A549 (cell line): ENCODE measurements around the gene GOLGA6L2. TPM values are rescaled to one million over a fixed set of nuclear protein-coding genes. Genes with fewer than 3 reads are reported as not detected.

Source experiments
- ATAC-seq, 2 experiments: fragments of 200-7000 bp in 1 of 2; fragments of >200 bp in 1 of 2; cut with Nextera tagmentation in 1 of 2; cut with Tn5 transposase in 1 of 2; 3 replicates each; pipeline versions ENCODE4 v1.8.0 to v1.9.1; 2018 to 2020; ENCODE audit warnings: mild to moderate bottlenecking in 1 of 2, moderate library complexity in 1 of 2
- CTCF ChIA-PET: fragments of 300-600 bp; sonication (Branson Sonifier 250); formaldehyde crosslinking; extraction: SDS; loops from one replicate; lab custom pipeline; 2021; ENCODE audit warnings: antibody characterized with exemption, inconsistent platforms; lab: Yijun Ruan, JAX
- POLR2A ChIA-PET: fragments of 350-600 bp; formaldehyde crosslinking; extraction: SDS; loops from one replicate; lab custom pipeline; 2021; ENCODE audit warnings: antibody characterized with exemption, inconsistent platforms; lab: Yijun Ruan, JAX
- DNase-seq, 2 experiments: peaks; one replicate each; pipeline versions ENCODE4 v3.0.0 to v3.0.0-alpha.2; 2011 to 2016; ENCODE audit warnings: low read depth in 1 of 2, low spot score in 1 of 2
- FAIRE-seq: peaks from 2 replicates; lab custom pipeline; 2011; peaks lifted over from hg19 to GRCh38; lab: Jason Lieb, UNC
- H3K27ac ChIP-seq, 2 experiments: fragments of >200 bp; sonication (Bioruptor Twin); formaldehyde crosslinking; 3 replicates each; pipeline ENCODE4 v1.5.1; 2016 to 2017
- H3K4me1 ChIP-seq: fragments of >200 bp; sonication (Bioruptor Twin); formaldehyde crosslinking; 3 replicates; pipeline ENCODE4 v1.6.1; 2016
- H3K4me2 ChIP-seq: fragments of >200 bp; sonication (Bioruptor Twin); formaldehyde crosslinking; 3 replicates; pipeline ENCODE4 v1.6.1; 2016
- H3K4me3 ChIP-seq: fragments of >200 bp; sonication (Bioruptor Twin); formaldehyde crosslinking; 3 replicates; pipeline ENCODE4 v1.5.1; 2016
- H3K9me3 ChIP-seq: fragments of >200 bp; sonication (Bioruptor Twin); formaldehyde crosslinking; 3 replicates; pipeline ENCODE4 v1.6.1; 2016
- BCL3 ChIP-seq: fragments of >200 bp; sonication (Bioruptor Twin); formaldehyde crosslinking; IDR thresholded peaks from 3 replicates; pipeline ENCODE4 v1.6.1; 2016
- CEBPB ChIP-seq, 2 experiments: fragments of >200 bp in 1 of 2; sonication (Bioruptor Twin) in 1 of 2; formaldehyde crosslinking in 1 of 2; IDR thresholded peaks; 2 replicates each; pipeline ENCODE4 v1.6.1; 2012 to 2016
- E2F6 ChIP-seq: IDR thresholded peaks from 2 replicates; pipeline ENCODE4 v1.6.1; 2012; ENCODE audit warnings: low read depth, borderline replicate concordance
- EHF ChIP-seq: fragments of 250-450 bp; sonication (Bioruptor Pico); IDR thresholded peaks from 2 replicates; pipeline ENCODE4 v1.5.0; 2020; ENCODE audit warnings: mild to moderate bottlenecking
- ELK1 ChIP-seq: fragments of 150-350 bp; IDR thresholded peaks from 2 replicates; pipeline ENCODE4 v1.6.1; 2014; ENCODE audit warnings: low read depth, mild to moderate bottlenecking, low read length
- ESRRA ChIP-seq: fragments of 150-350 bp; IDR thresholded peaks from 2 replicates; pipeline ENCODE4 v1.6.1; 2014; ENCODE audit warnings: mild to moderate bottlenecking, low read length, borderline replicate concordance
- FOXS1 ChIP-seq: fragments of 250-450 bp; sonication (Bioruptor Pico); IDR thresholded peaks from 2 replicates; pipeline ENCODE4 v1.5.0; 2020; ENCODE audit warnings: mild to moderate bottlenecking, moderate library complexity
- GATA3 ChIP-seq: IDR thresholded peaks from 2 replicates; pipeline ENCODE4 v1.6.1; 2012; ENCODE audit warnings: borderline replicate concordance
- HDAC2 ChIP-seq: fragments of 200-600 bp; sonication (generic); IDR thresholded peaks from 2 replicates; pipeline ENCODE4 v1.6.1; 2016
- HOXA7 ChIP-seq: fragments of 250-450 bp; sonication (Bioruptor Pico); IDR thresholded peaks from 2 replicates; pipeline ENCODE4 v1.5.0; 2020; ENCODE audit warnings: mild to moderate bottlenecking, moderate library complexity
- HOXB13 ChIP-seq: fragments of 250-450 bp; sonication (Bioruptor Pico); IDR thresholded peaks from 2 replicates; pipeline ENCODE4 v1.5.0; 2020; ENCODE audit warnings: low read depth, mild to moderate bottlenecking, moderate library complexity
- HOXB5 ChIP-seq: fragments of 250-450 bp; sonication (Bioruptor Pico); IDR thresholded peaks from 2 replicates; pipeline ENCODE4 v1.5.0; 2020; ENCODE audit warnings: mild to moderate bottlenecking, moderate library complexity
- KDM1A ChIP-seq: fragments of 200-600 bp; sonication (generic); IDR thresholded peaks from 2 replicates; pipeline ENCODE4 v1.6.1; 2016; ENCODE audit warnings: low read depth, mild to moderate bottlenecking
- MAZ ChIP-seq: fragments of 150-350 bp; IDR thresholded peaks from 2 replicates; pipeline ENCODE4 v1.6.1; 2014; ENCODE audit warnings: antibody characterized with exemption, low read depth, low read length, borderline replicate concordance
- MYC ChIP-seq: IDR thresholded peaks from 2 replicates; pipeline ENCODE4 v1.6.1; 2012; ENCODE audit warnings: mild to moderate bottlenecking, inconsistent platforms, low read length, improper control_type of control experiment, borderline replicate concordance
- NFE2L2 ChIP-seq: fragments of 150-350 bp; conservative IDR thresholded peaks from 2 replicates; pipeline ENCODE4 v1.6.1; 2014; ENCODE audit warnings: low read length
- PHF8 ChIP-seq: fragments of 200-600 bp; sonication (generic); IDR thresholded peaks from 2 replicates; pipeline ENCODE4 v1.6.1; 2016; ENCODE audit warnings: low read depth, mild to moderate bottlenecking, antibody characterized with exemption, moderate library complexity, borderline replicate concordance
- RARB ChIP-seq: fragments of 250-450 bp; sonication (Bioruptor Pico); IDR thresholded peaks from 2 replicates; pipeline ENCODE4 v1.8.0; 2021; ENCODE audit warnings: mild to moderate bottlenecking, moderate library complexity
- RCOR1 ChIP-seq: fragments of 150-350 bp; IDR thresholded peaks from 2 replicates; pipeline ENCODE4 v1.6.1; 2014; ENCODE audit warnings: antibody characterized with exemption, low read length, low read depth
- SMC3 ChIP-seq: fragments of >200 bp; sonication (Bioruptor Twin); formaldehyde crosslinking; IDR thresholded peaks from 3 replicates; pipeline ENCODE4 v1.6.1; 2018; ENCODE audit warnings: inconsistent platforms
- USF2 ChIP-seq: fragments of 450-650 bp; IDR thresholded peaks from 2 replicates; pipeline ENCODE4 v1.6.1; 2014; ENCODE audit warnings: antibody characterized with exemption
- ZNF302 ChIP-seq: fragments of 250-450 bp; sonication (Bioruptor Pico); IDR thresholded peaks from 2 replicates; pipeline ENCODE4 v1.9.0; 2021; ENCODE audit warnings: inconsistent platforms, mild to moderate bottlenecking, moderate library complexity
- ZSCAN20 ChIP-seq: fragments of 250-450 bp; sonication (Bioruptor Pico); IDR thresholded peaks from 2 replicates; pipeline ENCODE4 v1.8.0; 2022; ENCODE audit warnings: mild to moderate bottlenecking, moderate library complexity
- WGBS: methylation state at CpG from one replicate; pipeline ENCODE4 v1.1.6; 2017; ENCODE audit errors: missing lambda C conversion rate; 5-methylcytosine and 5-hydroxymethylcytosine counted together
- polyA plus RNA-seq, 4 experiments: library from polyadenylated mRNA; depleted of rRNA in 3 of 4; stranded (reverse); fragments of >200 nt; fragmentation: RNase III in 1 of 4; extraction: RNeasy Plus Mini Kit Qiagen cat#74134 plus additional on column Dnase treatment in 1 of 4; gene quantifications; 2 replicates in 3 of 4; 3 replicates in 1 of 4; pipeline ENCODE4 v1.2.3, GENCODE V29; 2011 to 2017
- TF ChIP-seq, protein P1 (sequence below): fragments of 200-600 bp; sonication (generic); IDR thresholded peaks from 2 replicates; pipeline ENCODE4 v1.6.1; 2016; ENCODE audit warnings: antibody characterized with exemption, mild to moderate bottlenecking, moderate library complexity
- TF ChIP-seq, protein P2 (sequence below): IDR thresholded peaks from 2 replicates; pipeline ENCODE4 v1.6.1; 2012
- TF ChIP-seq, protein P3 (sequence below): fragments of 250-450 bp; sonication (Bioruptor Pico); IDR thresholded peaks from 2 replicates; pipeline ENCODE4 v1.5.0; 2020; ENCODE audit warnings: low read depth, mild to moderate bottlenecking, moderate library complexity

The GOLGA6L2 gene
- polyA plus RNA-seq, 2 of the 4 experiments (the other 2 are of a cell fraction), result 0.03 TPM; not detected in 1

- Histone ChIP-seq H3K4me3 (no peak overlapping the region), H3K9me3 (no peaks in the 10 kb centered on the region), H3K27ac (peak overlapping the region; percentile 72 to 94; a peak in 5 of 6 replicates), H3K4me1 (peaks cover 36% of the 10 kb centered on the region), H3K4me2 (no peak overlapping the region)
- ATAC-seq, result no peak
- TF ChIP-seq MYC (no peak), CEBPB (IDR thresholded peaks at IDR 0.05) (0 out of 4 replicates have a peak, but pooled peaks of 1 of the 2 experiments have one; percentile 8)
- DNase-seq, result no peak
- FAIRE-seq, result peak; percentile 54
- ChIA-PET POLR2A (no interaction called here), CTCF (interaction anchor here (1.2 kb wide), 2 partner anchors 10 to 43 kb away, joined by 3 read pairs; no protein-coding TSS in a partner anchor)
- 83% methylated on average over 13 of the region's 13 CpGs for WGBS
Observed at GRCh38 chr15:23424111-23424904, 22.7 kb downstream of the GOLGA6L2 start.

GRCh38 chr15:23422946-23423708, 23.9 kb downstream of the GOLGA6L2 start:
- WGBS, result 14% methylated on average over 8 of the region's 8 CpGs
- peak overlapping the region; percentile 61 for H3K4me2 ChIP-seq
- no peak overlapping the region for H3K4me3 ChIP-seq
- FAIRE-seq, result peak; percentile 100
- ChIA-PET CTCF (no interaction called here), POLR2A (no interaction called here)
- peak in 1 of 2 experiments; percentile 69 for DNase-seq
- peaks cover 36% of the 10 kb centered on the region for H3K4me1 ChIP-seq
- H3K9me3 ChIP-seq, result no peaks in the 10 kb centered on the region
- ATAC-seq, result peak; percentile 95 to 97
- peak overlapping the region; percentile 79 to 94 for H3K27ac ChIP-seq
- no peak for TF ChIP-seq CEBPB (IDR thresholded peaks at IDR 0.05)
- TF ChIP-seq SMC3, result no peak
- TF ChIP-seq, protein P1, sequence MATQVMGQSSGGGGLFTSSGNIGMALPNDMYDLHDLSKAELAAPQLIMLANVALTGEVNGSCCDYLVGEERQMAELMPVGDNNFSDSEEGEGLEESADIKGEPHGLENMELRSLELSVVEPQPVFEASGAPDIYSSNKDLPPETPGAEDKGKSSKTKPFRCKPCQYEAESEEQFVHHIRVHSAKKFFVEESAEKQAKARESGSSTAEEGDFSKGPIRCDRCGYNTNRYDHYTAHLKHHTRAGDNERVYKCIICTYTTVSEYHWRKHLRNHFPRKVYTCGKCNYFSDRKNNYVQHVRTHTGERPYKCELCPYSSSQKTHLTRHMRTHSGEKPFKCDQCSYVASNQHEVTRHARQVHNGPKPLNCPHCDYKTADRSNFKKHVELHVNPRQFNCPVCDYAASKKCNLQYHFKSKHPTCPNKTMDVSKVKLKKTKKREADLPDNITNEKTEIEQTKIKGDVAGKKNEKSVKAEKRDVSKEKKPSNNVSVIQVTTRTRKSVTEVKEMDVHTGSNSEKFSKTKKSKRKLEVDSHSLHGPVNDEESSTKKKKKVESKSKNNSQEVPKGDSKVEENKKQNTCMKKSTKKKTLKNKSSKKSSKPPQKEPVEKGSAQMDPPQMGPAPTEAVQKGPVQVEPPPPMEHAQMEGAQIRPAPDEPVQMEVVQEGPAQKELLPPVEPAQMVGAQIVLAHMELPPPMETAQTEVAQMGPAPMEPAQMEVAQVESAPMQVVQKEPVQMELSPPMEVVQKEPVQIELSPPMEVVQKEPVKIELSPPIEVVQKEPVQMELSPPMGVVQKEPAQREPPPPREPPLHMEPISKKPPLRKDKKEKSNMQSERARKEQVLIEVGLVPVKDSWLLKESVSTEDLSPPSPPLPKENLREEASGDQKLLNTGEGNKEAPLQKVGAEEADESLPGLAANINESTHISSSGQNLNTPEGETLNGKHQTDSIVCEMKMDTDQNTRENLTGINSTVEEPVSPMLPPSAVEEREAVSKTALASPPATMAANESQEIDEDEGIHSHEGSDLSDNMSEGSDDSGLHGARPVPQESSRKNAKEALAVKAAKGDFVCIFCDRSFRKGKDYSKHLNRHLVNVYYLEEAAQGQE, result no peak
- no peak for TF ChIP-seq ESRRA
- no peak for TF ChIP-seq BCL3
- no peak for TF ChIP-seq USF2
- TF ChIP-seq HOXB13, result no peak
- TF ChIP-seq, protein P2, sequence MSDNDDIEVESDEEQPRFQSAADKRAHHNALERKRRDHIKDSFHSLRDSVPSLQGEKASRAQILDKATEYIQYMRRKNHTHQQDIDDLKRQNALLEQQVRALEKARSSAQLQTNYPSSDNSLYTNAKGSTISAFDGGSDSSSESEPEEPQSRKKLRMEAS, result peak; percentile 31; the same call in 1 of the 2 replicates
- TF ChIP-seq, protein P3, sequence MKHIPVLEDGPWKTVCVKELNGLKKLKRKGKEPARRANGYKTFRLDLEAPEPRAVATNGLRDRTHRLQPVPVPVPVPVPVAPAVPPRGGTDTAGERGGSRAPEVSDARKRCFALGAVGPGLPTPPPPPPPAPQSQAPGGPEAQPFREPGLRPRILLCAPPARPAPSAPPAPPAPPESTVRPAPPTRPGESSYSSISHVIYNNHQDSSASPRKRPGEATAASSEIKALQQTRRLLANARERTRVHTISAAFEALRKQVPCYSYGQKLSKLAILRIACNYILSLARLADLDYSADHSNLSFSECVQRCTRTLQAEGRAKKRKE (CRISPR knock-in tag), result no peak
- TF ChIP-seq KDM1A, result peak; percentile 94; the same call in 1 of the 2 replicates
- no peak for TF ChIP-seq RCOR1
- peak; percentile 37; the same call in 1 of the 2 replicates for TF ChIP-seq GATA3
- TF ChIP-seq E2F6, result 0 out of 2 replicates have a peak, but pooled peaks have one; percentile 27
- TF ChIP-seq HDAC2, result peak; percentile 84
- no peak for TF ChIP-seq HOXB5 (CRISPR knock-in tag)
- no peak for TF ChIP-seq HOXA7 (CRISPR knock-in tag)
- no peak for TF ChIP-seq EHF (CRISPR knock-in tag)
- TF ChIP-seq PHF8, result no peak
- TF ChIP-seq ZNF302 (CRISPR knock-in tag), result no peak
- no peak for TF ChIP-seq MAZ
- TF ChIP-seq NFE2L2, result no peak
- TF ChIP-seq ZSCAN20, result no peak
- TF ChIP-seq ELK1, result no peak
- no peak for TF ChIP-seq RARB (CRISPR knock-in tag)
- no peak for TF ChIP-seq FOXS1 (CRISPR knock-in tag)
